Measurements from ENCODE around the gene TMEM98. TPM values are rescaled to one million over a fixed set of nuclear protein-coding genes. Genes with fewer than 3 reads are reported as not detected.

The TMEM98 gene
- total and polyA plus RNA-seq, 9 of the 15 experiments (the other 6 are each of a cell fraction or from before 2014, with no cell fraction given) = 33.5 to 164 (median 84.7) TPM

GRCh38 chr17:32915245-32915644, 12.7 kb upstream of the TMEM98 start (continued):
- TF ChIP-seq ZNF449 (CRISPR knock-in tag; IDR thresholded peaks at IDR 0.05) (no peak), ZNF592 (IDR thresholded peaks at IDR 0.05) (peak; percentile 64; the same call in 1 of the 2 replicates), SUPT5H (IDR thresholded peaks at IDR 0.05) (no peak), FOXM1 (IDR thresholded peaks at IDR 0.05; ENCODE audit: low read depth) (no peak), FOXM1 (CRISPR knock-in tag; IDR thresholded peaks at IDR 0.05; ENCODE audit: low read depth) (no peak), RBM25 (IDR thresholded peaks at IDR 0.05; ENCODE audit: low read depth, low read length, severe bottlenecking) (peak; percentile 58), CHD1 (IDR thresholded peaks at IDR 0.05; ENCODE audit: low read length) (no peak), THRA (IDR thresholded peaks at IDR 0.05) (no peak), ZNF561 (CRISPR knock-in tag; conservative IDR thresholded peaks at IDR 0.05) (no peak), TCF3 (CRISPR knock-in tag; IDR thresholded peaks at IDR 0.05) (peak; percentile 45; the same call in 1 of the 2 replicates), XRCC5 (IDR thresholded peaks at IDR 0.05; ENCODE audit: low read depth, low read length) (no peak), IFI16 (CRISPR knock-in tag; IDR thresholded peaks at IDR 0.05) (no peak), EP400 (IDR thresholded peaks at IDR 0.05) (0 out of 2 replicates have a peak, but pooled peaks have one; percentile 35), ZNF717 (CRISPR knock-in tag; IDR thresholded peaks at IDR 0.05) (no peak), NFIC (IDR thresholded peaks at IDR 0.05) (peak; percentile 85), TEAD4 (IDR thresholded peaks at IDR 0.05; ENCODE audit: low read length) (0 out of 2 replicates have a peak, but pooled peaks have one; percentile 30), TEAD4 (CRISPR knock-in tag; IDR thresholded peaks at IDR 0.05; ENCODE audit: borderline replicate concordance) (no peak), PHB (CRISPR knock-in tag; IDR thresholded peaks at IDR 0.05) (no peak), KDM1A (IDR thresholded peaks at IDR 0.05) (peak; percentile 46 to 73; a peak in 3 of 4 replicates), CHAMP1 (IDR thresholded peaks at IDR 0.05) (no peak), WHSC1 (IDR thresholded peaks at IDR 0.05; ENCODE audit: low read length) (no peak), ETS2 (tag; IDR thresholded peaks at IDR 0.05; ENCODE audit: borderline replicate concordance, poor library complexity, severe bottlenecking) (no peak)

All from K562 (cell line).